KMS-11 (cell line): ENCODE measurements around the gene GALNT11.

Source experiments
- H2AFZ ChIP-seq: fragments of 200-600 bp; sonication (generic); 2 replicates; pipeline ENCODE4 v1.6.1; 2016; ENCODE audit warnings: antibody characterized with exemption, mixed run types, low read depth
- H3K27ac ChIP-seq: fragments of 200-600 bp; sonication (generic); 2 replicates; pipeline ENCODE4 v1.6.1; 2016; ENCODE audit warnings: mild to moderate bottlenecking, mixed run types
- H3K27me3 ChIP-seq: fragments of 200-600 bp; sonication (generic); 2 replicates; pipeline ENCODE4 v1.6.1; 2017; ENCODE audit warnings: mild to moderate bottlenecking, low read depth, mixed run types, moderate library complexity; ENCODE audit not compliant: insufficient read depth
- H3K36me3 ChIP-seq: fragments of 200-600 bp; sonication (generic); 2 replicates; pipeline ENCODE4 v1.6.1; 2017; ENCODE audit warnings: mild to moderate bottlenecking, mixed run types; ENCODE audit not compliant: insufficient read depth
- H3K4me1 ChIP-seq: fragments of 200-600 bp; sonication (generic); 2 replicates; pipeline ENCODE4 v1.6.1; 2016; ENCODE audit warnings: mild to moderate bottlenecking, low read depth, mixed run types; ENCODE audit not compliant: poor library complexity, severe bottlenecking
- H3K4me2 ChIP-seq: fragments of 200-600 bp; sonication (generic); 2 replicates; pipeline ENCODE4 v1.7.0; 2016; ENCODE audit warnings: mild to moderate bottlenecking, mixed run types
- H3K4me3 ChIP-seq: fragments of 200-600 bp; sonication (generic); IDR thresholded peaks from 2 replicates; pipeline ENCODE4 v1.6.1; 2017; ENCODE audit warnings: low read depth, low read length, mixed read lengths; ENCODE audit not compliant: insufficient read depth
- H3K79me2 ChIP-seq: fragments of 200-600 bp; sonication (generic); 2 replicates; pipeline ENCODE4 v1.6.1; 2016; ENCODE audit warnings: low read depth, mixed run types; ENCODE audit not compliant: insufficient read depth
- H3K9ac ChIP-seq: fragments of 200-600 bp; sonication (generic); 2 replicates; pipeline ENCODE4 v1.6.1; 2016; ENCODE audit warnings: mild to moderate bottlenecking, mixed run types
- H4K20me1 ChIP-seq: fragments of 200-600 bp; sonication (generic); 2 replicates; pipeline ENCODE4 v1.6.1; 2016; ENCODE audit warnings: mild to moderate bottlenecking, mixed run types; ENCODE audit not compliant: insufficient read depth
- TF ChIP-seq, protein P1 (sequence below): fragments of 200-600 bp; sonication (generic); conservative IDR thresholded peaks from 2 replicates; pipeline ENCODE4 v1.6.1; 2017; ENCODE audit warnings: low read depth, mild to moderate bottlenecking, antibody characterized with exemption, low read length, moderate library complexity, mixed read lengths

Gene GALNT11

DNA sequence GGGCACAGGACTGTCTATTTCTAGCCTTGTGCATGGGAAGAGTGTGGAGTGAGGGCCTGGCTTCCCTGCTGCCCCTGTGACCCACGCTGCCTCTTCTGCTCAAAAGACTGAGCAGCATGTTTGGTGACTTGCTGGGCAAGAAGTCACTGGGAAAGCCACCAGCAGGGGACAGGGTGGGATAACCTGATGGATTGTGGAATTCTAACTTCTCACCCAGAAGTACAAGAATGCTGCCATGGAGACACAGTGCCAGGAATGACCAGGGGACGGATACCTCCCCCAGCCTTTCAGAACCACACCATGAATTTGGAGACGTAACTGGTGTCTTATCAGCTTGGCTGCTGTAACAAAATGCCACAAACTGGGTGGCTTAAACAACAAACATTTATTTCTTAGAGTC lies 40.9 kb upstream of the GALNT11 start:
- Histone ChIP-seq H3K27ac (no peak overlapping the region), H4K20me1 (no peaks in the 10 kb centered on the region), H3K4me2 (no peak overlapping the region), H2AFZ (no peak overlapping the region), H3K36me3 (no peaks in the 10 kb centered on the region), H3K4me1 (no peaks in the 10 kb centered on the region), H3K27me3 (no peaks in the 10 kb centered on the region), H3K4me3 (no peak overlapping the region), H3K9ac (no peak overlapping the region), H3K79me2 (no peaks in the 10 kb centered on the region)
- TF ChIP-seq, protein P1, sequence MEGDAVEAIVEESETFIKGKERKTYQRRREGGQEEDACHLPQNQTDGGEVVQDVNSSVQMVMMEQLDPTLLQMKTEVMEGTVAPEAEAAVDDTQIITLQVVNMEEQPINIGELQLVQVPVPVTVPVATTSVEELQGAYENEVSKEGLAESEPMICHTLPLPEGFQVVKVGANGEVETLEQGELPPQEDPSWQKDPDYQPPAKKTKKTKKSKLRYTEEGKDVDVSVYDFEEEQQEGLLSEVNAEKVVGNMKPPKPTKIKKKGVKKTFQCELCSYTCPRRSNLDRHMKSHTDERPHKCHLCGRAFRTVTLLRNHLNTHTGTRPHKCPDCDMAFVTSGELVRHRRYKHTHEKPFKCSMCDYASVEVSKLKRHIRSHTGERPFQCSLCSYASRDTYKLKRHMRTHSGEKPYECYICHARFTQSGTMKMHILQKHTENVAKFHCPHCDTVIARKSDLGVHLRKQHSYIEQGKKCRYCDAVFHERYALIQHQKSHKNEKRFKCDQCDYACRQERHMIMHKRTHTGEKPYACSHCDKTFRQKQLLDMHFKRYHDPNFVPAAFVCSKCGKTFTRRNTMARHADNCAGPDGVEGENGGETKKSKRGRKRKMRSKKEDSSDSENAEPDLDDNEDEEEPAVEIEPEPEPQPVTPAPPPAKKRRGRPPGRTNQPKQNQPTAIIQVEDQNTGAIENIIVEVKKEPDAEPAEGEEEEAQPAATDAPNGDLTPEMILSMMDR: no peak

DNA sequence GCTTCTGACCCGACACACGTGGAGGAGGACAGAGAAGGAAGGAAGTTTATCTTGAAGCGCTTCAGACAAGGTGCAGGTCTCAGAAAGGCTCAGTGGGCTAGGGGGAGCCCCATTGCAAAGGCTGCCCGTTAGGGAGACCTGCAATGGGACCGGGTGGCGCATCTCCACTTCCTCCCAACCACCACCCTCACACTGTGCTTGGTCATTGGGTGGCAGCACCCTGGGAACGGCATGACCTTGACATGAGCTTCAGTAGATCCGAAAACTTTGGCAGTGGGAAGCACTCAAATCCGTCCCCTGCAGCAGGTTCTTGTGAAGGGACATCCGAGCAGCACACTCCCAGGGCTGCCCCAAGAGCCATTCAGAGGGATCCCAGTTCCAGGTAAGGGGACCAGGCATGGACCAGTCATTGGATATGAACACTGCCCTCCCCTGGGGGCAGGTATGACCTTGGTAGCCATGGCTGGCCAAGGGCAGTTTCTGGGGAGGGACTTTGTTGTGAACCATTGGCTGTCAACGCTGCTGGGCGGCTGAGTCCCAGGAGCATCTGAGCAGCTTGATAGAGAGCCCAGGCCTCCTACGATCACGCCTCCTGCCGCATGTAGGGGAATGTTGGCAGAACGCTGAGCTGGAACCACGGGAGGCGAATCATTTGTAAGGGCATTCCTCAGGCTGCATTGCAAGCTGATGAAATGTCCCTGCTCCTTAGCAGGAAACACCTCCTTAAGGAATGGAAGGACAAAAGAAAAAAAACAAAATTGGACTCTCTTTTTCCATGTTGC lies 37.5 kb upstream of the GALNT11 start:
- H3K27me3 ChIP-seq: no peaks in the 10 kb centered on the region
- H3K4me3 ChIP-seq: no peak overlapping the region
- H3K27ac ChIP-seq: no peak overlapping the region
- H2AFZ ChIP-seq: no peak overlapping the region
- no peaks in the 10 kb centered on the region for H3K36me3 ChIP-seq
- TF ChIP-seq, protein P1: no peak
- H3K9ac ChIP-seq: no peak overlapping the region
- H4K20me1 ChIP-seq: no peaks in the 10 kb centered on the region
- H3K79me2 ChIP-seq: no peaks in the 10 kb centered on the region
- H3K4me1 ChIP-seq: no peaks in the 10 kb centered on the region
- no peak overlapping the region for H3K4me2 ChIP-seq

DNA sequence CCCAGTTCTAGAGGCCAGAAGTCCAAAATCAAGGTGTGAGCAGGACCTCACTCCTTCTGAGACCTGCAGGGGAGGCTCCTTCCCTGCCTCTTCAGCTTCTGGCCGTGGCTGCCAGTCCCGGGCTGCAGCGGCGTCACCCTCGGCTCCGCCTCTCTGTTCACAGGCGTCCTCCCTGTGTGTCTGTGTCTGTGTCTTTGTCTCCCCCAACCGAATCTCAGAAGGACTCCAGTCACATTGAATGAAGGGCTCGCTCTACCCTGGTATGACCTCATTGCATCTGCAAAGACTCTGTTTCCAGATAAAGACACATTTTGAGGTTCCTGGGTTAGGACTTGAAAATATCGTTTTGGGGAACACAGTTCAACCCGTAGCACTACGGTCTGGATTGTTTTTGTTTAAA lies 33.1 kb upstream of the GALNT11 start:
- no peaks in the 10 kb centered on the region for H3K79me2 ChIP-seq
- H3K4me1 ChIP-seq: no peaks in the 10 kb centered on the region
- no peak overlapping the region for H2AFZ ChIP-seq
- no peak overlapping the region for H3K4me3 ChIP-seq
- no peaks in the 10 kb centered on the region for H4K20me1 ChIP-seq
- H3K9ac ChIP-seq: no peak overlapping the region
- no peaks in the 10 kb centered on the region for H3K36me3 ChIP-seq
- H3K27ac ChIP-seq: no peak overlapping the region
- TF ChIP-seq, protein P1: no peak
- H3K27me3 ChIP-seq: no peaks in the 10 kb centered on the region
- H3K4me2 ChIP-seq: no peak overlapping the region

DNA sequence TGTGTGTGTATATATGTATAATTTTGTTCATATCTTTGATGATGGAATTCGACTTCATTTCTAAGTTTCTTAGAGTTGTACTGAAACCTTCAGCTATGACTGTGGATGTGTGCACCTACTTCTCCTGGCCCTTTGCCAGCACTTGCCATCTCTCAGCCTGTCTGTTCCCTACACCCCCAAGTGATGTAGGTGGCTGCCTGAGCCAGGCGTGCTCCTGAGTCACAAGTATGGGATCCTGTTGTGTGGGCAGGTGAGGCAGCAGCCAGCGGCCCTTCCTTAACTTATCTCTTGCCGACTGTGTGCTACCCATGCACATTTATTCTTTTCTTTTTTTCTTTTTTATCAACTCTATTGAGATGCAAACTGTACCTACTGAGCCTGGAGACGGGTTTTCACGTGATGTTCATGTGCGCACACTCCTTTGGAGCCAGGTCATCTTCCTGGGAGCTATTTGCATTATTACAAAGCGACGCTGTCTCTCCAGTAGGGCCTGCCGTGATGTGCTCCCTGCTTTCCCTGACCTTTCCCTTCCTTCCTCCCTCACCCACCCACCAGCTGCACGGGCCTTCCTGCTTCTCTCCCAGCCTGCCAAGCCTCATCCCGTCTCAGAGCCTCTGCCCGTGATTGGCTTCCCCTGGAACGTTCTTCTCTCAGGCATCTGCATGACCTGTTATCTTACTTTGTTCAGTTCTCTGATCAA lies 31.3 kb upstream of the GALNT11 start:
- no peak overlapping the region for H3K9ac ChIP-seq
- no peaks in the 10 kb centered on the region for H4K20me1 ChIP-seq
- no peak overlapping the region for H3K4me2 ChIP-seq
- no peaks in the 10 kb centered on the region for H3K36me3 ChIP-seq
- no peaks in the 10 kb centered on the region for H3K79me2 ChIP-seq
- no peak overlapping the region for H3K27ac ChIP-seq
- TF ChIP-seq, protein P1: no peak
- H3K4me1 ChIP-seq: no peaks in the 10 kb centered on the region
- no peak overlapping the region for H2AFZ ChIP-seq
- H3K27me3 ChIP-seq: no peaks in the 10 kb centered on the region
- H3K4me3 ChIP-seq: no peak overlapping the region
